DMS 273 treated with DMSO at 0.1 percent for 48 hours (cell line): ENCODE measurements around the gene DHRS12.

Source experiments
- DNase-seq: peaks from one replicate; lab custom pipeline; 2025; lab: John Stamatoyannopoulos, UW

DHRS12 gene, protein sequence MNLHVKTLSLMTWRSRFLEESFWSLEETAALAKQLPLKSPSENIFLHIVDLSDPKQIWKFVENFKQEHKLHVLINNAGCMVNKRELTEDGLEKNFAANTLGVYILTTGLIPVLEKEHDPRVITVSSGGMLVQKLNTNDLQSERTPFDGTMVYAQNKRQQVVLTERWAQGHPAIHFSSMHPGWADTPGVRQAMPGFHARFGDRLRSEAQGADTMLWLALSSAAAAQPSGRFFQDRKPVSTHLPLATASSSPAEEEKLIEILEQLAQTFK

GRCh38 chr13:51803422-51804294 is at the start of gene DHRS12:
DHRS12 (minus strand) TSS chr13:51804163; CDS start chr13:51799659, 4,504 bp downstream.
- peak; percentile 23 for DNase-seq

- DNase-seq: no peak
Measured at GRCh38 chr13:51849145-51850101, 45.5 kb upstream of the DHRS12 start.

GRCh38 chr13:51848674-51849073 is 44.7 kb upstream of the DHRS12 start:
- no peak for DNase-seq

- no peak for DNase-seq
Measured at GRCh38 chr13:51846756-51847155, 42.8 kb upstream of the DHRS12 start.

GRCh38 chr13:51845574-51846318 is 41.8 kb upstream of the DHRS12 start:
- DNase-seq: no peak

- no peak for DNase-seq
Measured at GRCh38 chr13:51844862-51845573, 41.1 kb upstream of the DHRS12 start, which contains the start of gene TMEM272. TMEM272 (minus strand) TSS chr13:51845177; CDS start chr13:51838530, 6,647 bp downstream.

DNA sequence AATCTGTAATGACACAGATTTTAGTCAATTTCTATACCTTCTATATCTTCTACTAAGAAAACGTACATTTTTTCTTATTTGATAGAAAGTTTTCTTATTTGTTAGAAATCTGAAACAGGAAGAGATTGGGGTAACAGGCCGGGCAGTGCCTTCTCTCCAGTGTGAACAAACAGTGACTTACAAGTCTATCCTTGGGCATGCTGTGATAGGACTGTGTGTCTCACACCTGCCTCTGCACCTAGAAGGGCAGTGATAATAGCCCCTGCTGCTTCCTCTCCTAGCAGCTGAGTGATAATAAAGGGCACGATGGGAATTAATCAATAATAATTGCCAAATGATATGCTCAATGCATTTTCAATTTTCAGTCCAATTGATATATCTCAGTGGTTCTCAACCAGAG is 39.6 kb upstream of the DHRS12 start:
- DNase-seq: no peak

- DNase-seq: no peak
Measured at GRCh38 chr13:51841732-51842131, 37.8 kb upstream of the DHRS12 start.

GRCh38 chr13:51840917-51841316 is 37.0 kb upstream of the DHRS12 start:
- no peak for DNase-seq

DNA sequence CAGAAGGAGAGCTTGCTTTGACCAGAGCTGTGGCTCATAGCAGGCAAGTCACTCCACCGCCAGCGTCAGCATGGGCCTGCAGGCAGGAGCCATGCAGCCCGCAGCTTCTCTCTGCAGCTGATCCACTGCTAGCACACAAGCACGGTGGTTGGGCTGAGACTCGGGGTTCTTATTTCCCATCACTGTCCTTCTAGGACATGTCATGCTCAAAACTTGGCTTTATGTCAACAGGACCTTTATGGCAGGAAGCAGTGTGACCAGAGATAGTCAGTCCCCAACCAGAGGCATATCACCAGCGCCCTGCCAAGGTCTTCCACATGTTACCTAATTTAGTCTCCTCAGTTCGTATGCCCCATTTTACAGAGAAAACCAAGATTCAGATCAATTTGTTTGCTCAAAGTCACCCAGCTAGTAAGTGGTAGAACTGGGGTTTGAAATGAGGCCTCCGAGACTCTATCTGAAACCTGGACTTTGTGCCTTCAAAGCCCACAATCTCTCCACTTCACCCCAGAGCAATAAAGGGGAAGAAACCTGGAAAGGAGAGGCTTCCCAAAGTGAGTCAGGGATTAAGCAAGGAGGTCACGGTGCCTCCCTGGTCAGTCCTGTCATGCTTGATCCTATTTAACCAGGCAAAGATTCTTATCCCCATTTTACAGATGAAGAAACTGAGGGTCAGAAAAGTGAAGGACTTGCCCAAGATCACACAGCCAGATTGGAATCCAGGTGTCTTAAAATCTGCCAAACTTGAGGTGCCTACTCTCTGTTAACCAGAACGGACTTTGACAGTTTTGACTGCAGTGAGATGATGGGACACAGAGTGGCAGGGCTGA is 36.0 kb upstream of the DHRS12 start:
- no peak for DNase-seq

DNA sequence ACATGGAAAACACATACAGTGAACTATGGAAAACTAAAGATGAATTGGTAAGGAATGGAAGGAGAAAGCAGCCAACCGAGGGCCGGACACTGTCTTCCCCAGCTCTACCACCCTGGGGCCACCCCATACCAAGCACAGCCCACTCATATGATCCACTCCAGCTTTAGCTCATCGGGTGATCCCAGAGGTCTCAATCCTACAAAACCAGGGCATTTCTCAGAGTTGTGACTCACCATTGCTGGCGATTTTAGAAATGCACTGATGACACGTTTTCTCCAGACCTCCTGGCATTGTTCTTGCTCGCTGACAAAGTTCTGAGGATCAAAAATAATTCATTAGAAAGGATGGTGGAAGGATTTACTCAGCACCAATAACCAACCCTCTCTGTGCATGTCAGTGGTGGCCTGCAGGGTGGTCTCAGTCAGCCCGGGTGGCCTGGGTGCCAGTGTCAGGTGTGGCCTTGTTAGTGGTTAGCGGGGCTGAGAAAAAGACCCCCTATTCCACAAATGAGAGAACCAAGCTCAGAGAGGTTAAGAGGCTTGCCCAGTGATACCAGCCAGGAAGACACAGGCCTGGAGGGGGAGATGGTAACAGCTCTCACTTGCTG is 34.4 kb upstream of the DHRS12 start:
- DNase-seq: no peak

- DNase-seq: no peak
Measured at GRCh38 chr13:51837016-51837415, 33.1 kb upstream of the DHRS12 start.

DNA sequence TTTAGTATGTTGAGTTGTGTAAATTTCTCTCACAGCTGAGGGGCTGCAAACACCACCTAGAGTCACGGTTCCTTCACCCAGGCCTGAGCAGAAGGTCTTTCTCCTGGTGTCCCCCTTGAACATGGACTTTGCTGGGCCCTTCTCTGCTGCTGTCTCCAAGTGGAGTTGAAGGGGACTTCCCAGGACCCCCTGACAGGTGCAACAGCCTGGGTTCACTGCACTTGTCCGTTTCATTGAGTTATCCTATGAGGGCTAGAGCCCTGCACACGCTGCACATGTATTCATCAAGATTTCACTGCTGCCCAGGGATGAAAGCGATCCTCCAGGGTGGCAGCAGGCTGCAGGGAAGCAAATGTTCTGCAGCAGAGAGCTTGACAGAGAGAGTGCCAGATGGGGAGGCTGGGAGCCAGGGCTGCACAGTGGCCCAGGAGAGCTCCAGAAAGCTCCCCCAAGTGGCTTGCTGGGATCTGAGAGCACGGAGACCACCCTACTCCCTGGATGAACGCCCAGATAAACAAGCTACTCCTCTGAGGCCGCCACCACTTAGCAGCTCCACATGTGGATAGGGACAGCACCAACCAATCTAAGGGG is 30.7 kb upstream of the DHRS12 start:
- DNase-seq: peak; percentile 84

GRCh38 chr13:51833980-51834379 is 30.0 kb upstream of the DHRS12 start:
- DNase-seq: no peak

DNA sequence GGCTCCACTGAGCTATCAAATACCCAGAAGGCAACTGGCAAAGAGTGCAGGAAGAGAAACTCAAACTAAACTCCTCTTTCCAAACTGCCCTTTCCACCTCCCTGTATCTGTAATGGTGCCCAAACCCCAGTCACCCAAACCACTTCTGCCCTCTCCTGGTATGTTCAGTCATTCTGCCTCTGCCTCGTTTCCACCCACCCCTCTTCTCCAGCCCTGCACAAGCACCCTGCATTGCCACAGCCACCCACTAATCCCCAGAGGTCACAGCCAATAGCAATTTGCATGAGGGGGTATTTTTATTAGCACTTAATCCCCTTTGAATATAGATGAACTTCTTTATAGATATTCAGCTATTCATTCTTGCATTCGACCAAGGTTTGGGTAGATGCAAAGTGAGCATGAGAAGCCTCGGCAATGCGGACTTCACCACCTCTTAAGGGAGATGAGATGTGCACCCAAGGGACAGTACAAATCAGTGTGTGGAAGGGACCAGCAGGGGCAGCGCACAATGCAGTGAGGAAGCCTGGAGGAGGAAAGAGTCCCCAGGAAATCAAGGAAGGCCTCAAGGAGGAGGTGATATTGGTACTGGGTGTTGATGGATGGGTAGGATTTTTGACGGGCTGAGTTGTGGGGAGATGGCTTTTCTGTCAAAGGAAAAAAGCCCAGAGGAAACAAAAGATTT is 28.6 kb upstream of the DHRS12 start:
- DNase-seq: peak; percentile 19

DNA sequence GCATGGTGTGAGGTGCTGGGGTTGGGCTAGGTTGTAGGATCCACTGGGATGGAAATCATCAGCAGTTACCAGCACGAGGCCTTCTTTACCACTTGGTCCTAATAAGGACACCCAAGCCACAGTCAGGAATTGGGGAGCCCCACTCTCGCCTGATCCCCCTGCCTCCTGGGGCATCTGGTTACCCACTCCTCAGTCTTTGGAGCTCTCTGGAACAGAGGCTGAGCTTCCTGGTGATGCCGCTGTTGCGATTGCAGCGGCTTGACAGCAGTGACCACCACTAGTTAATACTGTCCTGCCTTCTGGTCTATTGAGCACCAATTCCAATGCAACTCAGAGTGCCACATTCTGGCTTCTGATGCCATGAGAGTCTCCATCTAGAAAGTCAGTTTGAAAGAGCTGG is 27.6 kb upstream of the DHRS12 start:
- DNase-seq: no peak

DNA sequence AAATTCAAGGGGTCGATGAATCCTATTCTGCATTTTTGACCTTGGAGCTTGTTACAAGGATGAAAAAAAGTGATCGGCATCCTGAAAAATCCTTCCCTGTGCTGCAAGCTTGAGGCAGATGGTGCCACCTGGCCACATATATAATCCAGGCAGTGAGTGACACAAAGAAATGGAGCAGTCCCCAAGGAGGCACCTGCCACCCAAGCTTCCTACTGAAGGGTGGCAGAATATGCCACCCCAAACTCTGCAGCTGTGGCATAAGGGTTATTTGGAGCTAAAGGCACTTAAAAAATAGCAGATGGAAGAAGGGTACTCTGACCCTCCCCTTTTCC is 25.6 kb upstream of the DHRS12 start:
- DNase-seq: no peak

- DNase-seq: no peak
Measured at GRCh38 chr13:51828730-51829567, 25.0 kb upstream of the DHRS12 start.
